ENCODE data around the gene ATP6V1E1.
"Not testable (repeated sequence)": the region's sequence is repeated elsewhere in the genome, so short reads cannot be mapped to it uniquely, and the experiment has no call there.

The ATP6V1E1 gene

DNA sequence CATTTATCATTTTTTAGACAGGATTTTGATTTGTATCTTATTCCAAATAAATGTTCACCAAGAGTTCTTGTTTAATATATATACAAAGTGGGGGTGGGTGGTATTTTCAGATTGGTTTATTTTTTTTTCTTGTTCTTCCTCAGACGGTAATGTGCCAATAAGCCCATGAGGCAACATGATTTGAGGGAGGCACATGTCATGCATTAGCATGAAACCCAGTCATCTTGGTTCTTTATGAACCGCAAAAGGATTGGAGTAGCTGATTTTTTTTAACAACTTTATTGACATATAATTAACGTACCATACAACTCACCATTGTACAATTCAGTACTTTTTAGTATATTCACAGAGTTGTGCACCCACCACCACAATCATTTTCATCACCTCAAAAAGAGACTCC is 12.7 kb upstream of the ATP6V1E1 start:
- TF ChIP-seq, protein P1, sequence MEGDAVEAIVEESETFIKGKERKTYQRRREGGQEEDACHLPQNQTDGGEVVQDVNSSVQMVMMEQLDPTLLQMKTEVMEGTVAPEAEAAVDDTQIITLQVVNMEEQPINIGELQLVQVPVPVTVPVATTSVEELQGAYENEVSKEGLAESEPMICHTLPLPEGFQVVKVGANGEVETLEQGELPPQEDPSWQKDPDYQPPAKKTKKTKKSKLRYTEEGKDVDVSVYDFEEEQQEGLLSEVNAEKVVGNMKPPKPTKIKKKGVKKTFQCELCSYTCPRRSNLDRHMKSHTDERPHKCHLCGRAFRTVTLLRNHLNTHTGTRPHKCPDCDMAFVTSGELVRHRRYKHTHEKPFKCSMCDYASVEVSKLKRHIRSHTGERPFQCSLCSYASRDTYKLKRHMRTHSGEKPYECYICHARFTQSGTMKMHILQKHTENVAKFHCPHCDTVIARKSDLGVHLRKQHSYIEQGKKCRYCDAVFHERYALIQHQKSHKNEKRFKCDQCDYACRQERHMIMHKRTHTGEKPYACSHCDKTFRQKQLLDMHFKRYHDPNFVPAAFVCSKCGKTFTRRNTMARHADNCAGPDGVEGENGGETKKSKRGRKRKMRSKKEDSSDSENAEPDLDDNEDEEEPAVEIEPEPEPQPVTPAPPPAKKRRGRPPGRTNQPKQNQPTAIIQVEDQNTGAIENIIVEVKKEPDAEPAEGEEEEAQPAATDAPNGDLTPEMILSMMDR (IDR thresholded peaks at IDR 0.05; ENCODE audit: borderline replicate concordance, insufficient read depth, low read depth, low read length), result no peak

DNA sequence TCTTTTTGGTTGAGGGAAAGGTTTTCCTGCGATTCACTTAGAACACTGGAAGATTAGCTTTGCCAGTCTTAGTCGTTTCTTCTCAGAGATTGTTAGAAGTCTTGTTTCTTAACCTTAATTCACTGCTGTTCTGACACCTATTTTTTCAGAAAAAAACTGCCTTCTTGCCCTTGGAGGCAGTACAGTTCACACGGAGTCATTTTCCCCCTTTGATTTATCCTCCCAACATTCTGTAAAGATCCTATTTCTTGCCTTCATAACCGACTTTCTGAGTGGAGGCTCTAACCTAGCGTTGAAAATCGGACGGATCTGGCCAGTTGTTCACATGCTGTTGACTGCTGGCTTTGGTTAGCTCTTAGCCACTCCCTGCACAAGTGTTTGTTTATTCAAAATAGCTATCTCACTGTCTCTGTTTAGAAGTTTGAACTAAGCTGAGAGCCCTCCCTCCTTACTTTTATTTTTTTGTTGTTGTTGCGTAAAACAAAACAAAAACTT is 10.7 kb upstream of the ATP6V1E1 start:
- TF ChIP-seq, protein P1 (IDR thresholded peaks at IDR 0.05; ENCODE audit: borderline replicate concordance, insufficient read depth, low read depth, low read length), result no peak
- peak overlapping the region; percentile 73 for H3K4me3 ChIP-seq (ENCODE audit: low read depth, low read length)

More for the DNA sequence above, 12.7 kb upstream of the ATP6V1E1 start:
- no peak overlapping the region for H3K4me3 ChIP-seq (ENCODE audit: low read depth, low read length)

DNA sequence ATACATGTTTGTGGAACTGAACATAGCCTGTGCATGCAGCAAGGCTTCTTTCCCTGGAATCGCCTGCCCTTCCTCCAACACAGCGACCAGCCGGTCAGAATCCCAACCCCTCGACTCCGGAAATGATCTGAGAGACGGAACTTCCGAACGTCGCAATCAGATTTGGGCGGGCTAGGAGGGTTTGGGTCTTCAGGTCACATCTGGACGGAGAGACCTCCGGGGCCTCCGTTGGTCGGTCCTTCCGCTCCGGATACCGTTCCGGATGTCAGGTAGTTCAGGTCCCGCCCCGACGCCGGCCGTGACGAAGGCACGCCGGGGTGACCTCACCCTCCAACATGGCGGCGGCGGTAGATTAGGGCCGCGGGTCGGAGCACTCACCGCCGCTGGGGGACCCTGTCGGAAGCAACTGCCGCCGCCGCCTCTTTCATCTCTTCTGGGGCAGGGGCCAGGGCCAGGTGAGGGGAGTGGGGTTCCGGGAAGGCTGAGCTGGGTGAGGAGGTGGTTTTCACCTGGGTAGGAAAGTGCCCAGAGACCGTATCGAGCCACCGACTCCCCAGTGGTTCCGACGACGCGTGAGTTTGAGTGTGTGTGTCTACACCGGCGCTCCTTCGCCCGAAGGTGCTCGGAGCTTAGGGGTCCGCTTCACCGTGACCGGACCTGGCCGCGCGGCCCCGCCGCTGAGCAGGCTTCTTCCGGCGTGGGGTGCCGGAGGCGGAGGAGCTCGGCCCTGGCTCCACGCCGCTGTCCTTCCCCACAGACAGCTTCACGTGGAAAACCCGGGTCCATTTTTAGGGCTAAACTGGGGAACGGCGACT is 10.1 kb upstream of the ATP6V1E1 start, which contains the start of gene BCL2L13:
BCL2L13 (plus strand) TSS at position 326 of the 815 bp plus-strand sequence. CDS start 16,955 bp downstream, outside the sequence.
- peak within 1 kb of the TSS; percentile 73 for H3K4me3 ChIP-seq (ENCODE audit: low read depth, low read length)
- TF ChIP-seq, protein P1 (IDR thresholded peaks at IDR 0.05; ENCODE audit: borderline replicate concordance, insufficient read depth, low read depth, low read length), result no peak

DNA sequence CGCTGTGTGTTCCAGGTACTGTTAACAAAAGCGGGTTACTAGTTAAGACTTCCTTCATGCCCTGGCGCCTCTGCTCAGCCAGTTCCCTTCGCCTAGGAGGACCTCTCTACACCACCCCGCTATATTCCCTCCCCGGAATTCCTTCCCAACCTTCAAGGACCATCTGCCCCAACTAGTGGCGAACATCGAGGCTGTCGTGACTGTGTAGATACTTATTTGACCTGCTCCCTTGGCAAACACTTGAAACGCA is 9.6 kb upstream of the ATP6V1E1 start:
- TF ChIP-seq, protein P1 (IDR thresholded peaks at IDR 0.05; ENCODE audit: borderline replicate concordance, insufficient read depth, low read depth, low read length), result no peak
- peak overlapping the region; percentile 73 for H3K4me3 ChIP-seq (ENCODE audit: low read depth, low read length)

DNA sequence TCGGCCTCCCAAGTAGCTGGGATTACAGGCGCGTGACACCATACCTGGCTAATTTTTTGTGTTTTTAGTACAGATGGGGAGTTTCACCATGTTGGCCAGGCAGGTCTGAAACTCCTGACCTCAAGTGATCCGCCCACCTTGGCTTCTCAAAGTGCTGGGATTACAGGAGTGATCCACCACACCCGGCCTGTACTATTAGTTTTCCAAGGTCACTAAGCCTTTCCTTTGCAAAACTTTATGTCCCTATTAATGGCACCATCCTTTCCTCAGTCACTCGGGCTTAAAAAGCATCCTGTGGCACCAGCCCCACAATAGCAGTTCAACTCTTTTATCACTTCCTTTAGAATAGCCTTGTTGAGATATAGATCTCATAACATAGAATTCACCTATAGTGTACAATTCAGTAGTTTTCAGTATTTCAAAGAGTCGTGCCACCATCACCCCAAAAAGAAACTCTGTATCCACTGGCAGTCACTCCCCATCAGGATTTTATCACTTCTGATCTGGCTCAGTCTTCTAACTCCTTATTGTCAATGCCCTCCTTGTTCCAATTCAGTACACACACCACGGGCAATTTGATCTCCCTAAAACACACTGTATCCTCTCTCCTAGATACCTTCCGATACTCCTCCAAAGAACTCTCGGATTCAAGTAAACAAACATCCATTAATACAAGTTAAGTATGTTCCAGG is 9.1 kb upstream of the ATP6V1E1 start:
- peak overlapping the region; percentile 73 for H3K4me3 ChIP-seq (ENCODE audit: low read depth, low read length)
- TF ChIP-seq, protein P1 (IDR thresholded peaks at IDR 0.05; ENCODE audit: borderline replicate concordance, insufficient read depth, low read depth, low read length), result no peak

DNA sequence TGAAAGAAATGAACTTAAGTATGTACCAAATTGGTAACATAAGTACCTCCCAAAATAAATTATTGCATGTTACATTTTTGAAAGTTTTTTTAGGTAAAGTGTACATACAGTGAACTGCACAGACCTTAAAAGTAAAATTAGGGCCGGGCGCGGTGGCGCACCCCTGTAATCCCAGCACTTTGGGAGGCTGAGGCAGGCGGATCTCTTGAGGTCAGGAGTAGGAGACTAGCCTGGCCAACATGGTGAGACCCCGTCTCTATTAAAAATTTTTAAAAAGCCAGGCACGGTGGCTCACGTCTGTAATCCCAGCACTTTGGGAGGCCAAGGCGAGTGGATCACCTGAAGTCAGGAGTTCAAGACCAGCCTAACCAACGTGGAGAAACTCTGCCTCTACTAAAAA is 8.3 kb upstream of the ATP6V1E1 start:
- H3K4me3 ChIP-seq (ENCODE audit: low read depth, low read length), result not testable (repeated sequence)

DNA sequence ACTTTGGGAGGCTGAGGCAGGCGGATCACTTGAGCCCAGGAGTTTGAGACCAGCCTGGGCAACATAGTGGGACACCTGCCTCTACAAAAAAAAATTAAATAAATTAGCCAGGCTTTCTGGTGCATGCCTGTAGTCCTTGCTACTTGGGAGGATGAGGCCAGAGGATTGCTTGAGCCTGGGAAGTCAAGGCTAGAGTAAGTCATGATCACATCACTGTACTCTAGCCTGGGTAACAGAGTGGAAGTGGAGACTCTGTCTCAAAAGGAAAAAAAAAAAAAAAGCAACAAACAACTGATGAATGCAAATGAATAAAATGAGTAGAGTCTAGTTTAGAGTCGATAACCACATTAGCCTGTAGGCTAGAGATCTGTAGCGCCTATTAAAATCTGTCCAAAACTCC is 6.1 kb upstream of the ATP6V1E1 start:
- TF ChIP-seq, protein P1 (IDR thresholded peaks at IDR 0.05; ENCODE audit: borderline replicate concordance, insufficient read depth, low read depth, low read length), result no peak
- no peak overlapping the region for H3K4me3 ChIP-seq (ENCODE audit: low read depth, low read length)

Measured in GM12875 (cell line).